B cell (primary cell): Measurements from ENCODE around the gene LMNTD2.

Source experiments
- CTCF ChIP-seq: fragments of 200-600 bp; IDR thresholded peaks from one replicate; pipeline ENCODE4 v1.8.0; 2022; ENCODE audit warnings: antibody characterized with exemption, mild to moderate bottlenecking
- EZH2 ChIP-seq: IDR thresholded peaks from 2 replicates; pipeline ENCODE4 v1.6.1; 2012; ENCODE audit warnings: borderline replicate concordance, low read depth, mild to moderate bottlenecking, moderate library complexity, low read length; ENCODE audit not compliant: insufficient read depth, poor library complexity, severe bottlenecking

- TF ChIP-seq CTCF: no peak
- TF ChIP-seq EZH2: no peak
These were observed 48.3 kb upstream of the LMNTD2 start for GRCh38 chr11:608791-609251.
